Muscle of back (tissue), 11 donors: ENCODE data around the gene CTNNA2. TPM values are rescaled to one million over a fixed set of nuclear protein-coding genes. Genes with fewer than 3 reads are reported as not detected.

Experiments used
- DNase-seq, 3 donors: peaks; one replicate each; pipeline versions ENCODE4 v3.0.0 to v3.0.0-alpha.2; 2013
- polyA plus RNA-seq, 10 donors: library from polyadenylated mRNA; unstranded; fragments of 120-200 nt; gene quantifications; one replicate each; pipeline ENCODE4 v1.2.1, GENCODE V29; 2013; ENCODE audit not compliant: insufficient read length in 10 of 10

The CTNNA2 gene
- polyA plus RNA-seq, 10 donors, result 0.13 to 1.4 (median 0.46) TPM

DNA sequence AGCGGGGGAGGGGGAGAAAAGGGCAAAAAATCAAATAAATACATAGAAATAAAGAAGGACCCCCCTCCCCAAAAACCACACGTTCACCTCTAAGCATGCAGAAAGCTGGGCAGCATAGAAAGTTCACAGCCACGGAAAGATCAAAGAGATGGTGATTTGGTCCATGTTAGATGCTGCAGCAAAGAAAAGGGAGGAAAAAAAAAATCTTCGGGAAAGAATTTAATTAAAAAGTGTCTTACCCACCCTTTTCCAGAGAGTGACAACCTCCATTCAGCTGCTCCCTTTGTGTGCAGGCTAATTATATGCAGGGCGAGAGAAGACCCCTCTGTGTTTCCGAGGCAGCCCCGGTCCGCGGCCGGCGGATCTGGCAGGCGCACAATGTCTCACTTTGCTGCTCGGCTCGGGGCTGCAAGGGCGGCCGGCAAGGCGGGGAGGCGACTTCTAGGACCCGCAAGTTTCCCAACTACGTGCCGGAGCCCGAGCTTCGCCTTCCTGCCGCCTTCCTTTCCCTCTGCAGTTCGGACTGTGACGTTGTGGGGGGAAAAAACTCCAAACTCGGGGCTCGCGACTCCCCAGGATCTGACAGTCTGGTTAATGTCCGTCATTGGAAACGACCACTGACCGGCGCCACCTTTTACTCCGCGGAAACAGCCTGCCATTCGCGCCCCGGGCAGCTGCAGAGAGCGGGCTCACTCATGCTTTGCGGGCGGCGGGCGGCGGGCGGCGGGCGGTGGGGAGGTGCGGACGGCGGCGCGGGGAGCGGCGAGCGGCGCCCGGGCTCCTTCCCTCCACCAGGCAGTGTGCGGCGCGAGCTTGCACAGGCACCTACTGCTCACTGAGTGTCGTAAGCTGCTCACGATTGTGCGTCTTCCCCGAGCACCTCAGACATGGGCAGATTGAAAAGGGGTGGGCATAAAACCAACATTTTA lies 791.3 kb downstream of the CTNNA2 start, which contains the start of gene LRRTM1:
LRRTM1 (minus strand) TSS at position 844 of the 929 bp plus-strand sequence. CDS start 933 bp downstream, outside the sequence.
- DNase-seq, result peak in 1 of 3 donors; percentile 58

- no peak for DNase-seq
Measured at GRCh38 chr2:80311304-80311703, 798.5 kb downstream of the CTNNA2 start.

DNA sequence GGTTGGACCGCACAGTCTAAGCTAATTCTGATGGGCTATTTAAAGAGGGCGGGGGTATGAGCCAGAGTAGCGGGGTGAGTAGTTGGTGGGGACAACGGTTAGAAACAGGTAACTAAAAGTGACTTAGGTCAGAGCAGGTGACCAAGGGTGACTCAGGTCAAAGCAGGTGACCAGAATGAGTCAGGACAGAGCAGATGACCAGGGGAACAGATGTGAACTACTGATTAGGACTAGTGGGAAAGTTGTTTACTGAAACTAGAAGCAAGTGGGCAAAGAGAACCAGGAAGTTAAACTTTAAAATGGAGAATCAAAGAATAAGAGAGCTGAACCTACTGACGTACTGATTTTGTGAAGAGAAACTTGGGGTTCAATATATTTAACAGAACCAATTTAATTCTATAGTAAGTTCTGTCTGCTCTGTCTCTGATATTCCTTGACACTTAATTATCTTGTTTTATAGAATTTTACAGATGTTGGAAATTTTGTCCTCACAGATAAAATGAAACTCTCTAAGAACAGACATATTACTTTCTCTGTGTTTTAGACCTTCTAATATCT lies 799.5 kb downstream of the CTNNA2 start:
- DNase-seq, result no peak

- peak in 1 of 3 donors; percentile 16 for DNase-seq
Measured at GRCh38 chr2:80322311-80322920, 809.6 kb downstream of the CTNNA2 start.

GRCh38 chr2:80322958-80323357 lies 810.1 kb downstream of the CTNNA2 start:
- no peak for DNase-seq

GRCh38 chr2:80323610-80324009 lies 810.8 kb downstream of the CTNNA2 start:
- no peak for DNase-seq

DNA sequence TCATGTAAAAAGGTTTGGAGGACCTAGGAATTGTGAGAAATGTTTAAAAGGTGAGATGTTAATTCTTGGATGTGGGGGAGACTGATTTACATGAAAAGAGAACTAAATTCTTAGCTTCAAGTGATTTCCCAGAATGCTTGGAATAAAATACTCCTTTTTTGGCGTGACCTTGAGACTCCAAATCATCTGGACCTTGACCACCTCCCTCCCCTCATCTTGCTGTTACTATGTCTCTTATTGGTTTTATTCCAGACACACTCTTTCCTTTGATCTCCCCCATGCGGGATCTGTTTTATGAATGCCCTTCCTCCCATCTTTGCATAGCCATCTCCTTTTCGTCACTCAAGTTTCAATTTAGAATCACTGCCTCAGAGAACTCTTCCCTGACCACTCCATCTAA lies 811.7 kb downstream of the CTNNA2 start:
- DNase-seq, result no peak

- peak in 2 of 3 donors; percentile 23 to 25 for DNase-seq
Measured at GRCh38 chr2:80326214-80326613, 813.4 kb downstream of the CTNNA2 start.

DNA sequence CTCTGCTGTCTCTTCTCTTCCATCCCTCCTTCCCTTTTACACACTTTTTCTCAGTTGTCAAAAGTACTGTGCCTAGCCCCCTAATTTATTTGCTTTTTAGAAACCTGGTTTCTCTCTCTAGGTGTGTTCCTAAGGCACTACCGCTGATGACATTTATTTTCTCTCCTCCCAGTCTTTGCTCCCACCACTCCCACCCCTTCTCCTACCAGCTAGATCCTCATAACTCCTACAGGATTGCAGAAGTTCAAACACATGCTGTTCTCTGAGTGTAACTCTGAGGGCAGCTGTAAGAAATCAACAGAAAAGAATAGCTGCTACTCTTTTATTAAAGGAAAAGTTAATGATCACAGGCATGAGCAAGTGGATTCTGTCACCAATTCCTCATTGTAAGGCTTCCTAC lies 814.0 kb downstream of the CTNNA2 start:
- no peak for DNase-seq

GRCh38 chr2:80328159-80328571 lies 815.3 kb downstream of the CTNNA2 start:
- DNase-seq, result no peak

GRCh38 chr2:80329491-80329890 lies 816.6 kb downstream of the CTNNA2 start:
- DNase-seq, result no peak

- no peak for DNase-seq
Measured at GRCh38 chr2:80330527-80331450, 817.9 kb downstream of the CTNNA2 start.

- DNase-seq, result no peak
Measured at GRCh38 chr2:80333886-80334285, 821.0 kb downstream of the CTNNA2 start.

- DNase-seq, result no peak
Measured at GRCh38 chr2:80335411-80335810, 822.6 kb downstream of the CTNNA2 start.

- DNase-seq, result no peak
Measured at GRCh38 chr2:80338794-80339193, 825.9 kb downstream of the CTNNA2 start.

DNA sequence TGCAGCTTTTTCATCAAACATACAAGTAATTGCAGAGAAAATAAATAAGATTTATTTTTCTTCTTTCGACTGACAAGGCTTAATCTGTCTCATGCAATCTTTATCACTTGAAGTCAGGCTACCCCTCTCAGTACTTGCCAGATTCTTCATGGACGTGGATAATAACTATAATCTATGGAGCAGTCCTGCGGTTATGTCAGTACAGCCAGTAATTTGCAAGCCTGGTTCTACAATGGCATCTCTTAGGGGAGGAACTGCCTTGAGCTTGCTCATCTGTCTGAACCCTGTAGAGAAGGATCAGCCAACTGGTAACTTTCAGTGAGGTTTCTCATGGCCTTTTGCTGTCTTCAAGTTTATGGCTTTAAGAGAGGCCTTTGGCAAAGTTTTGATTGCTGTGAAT lies 827.2 kb downstream of the CTNNA2 start:
- no peak for DNase-seq

DNA sequence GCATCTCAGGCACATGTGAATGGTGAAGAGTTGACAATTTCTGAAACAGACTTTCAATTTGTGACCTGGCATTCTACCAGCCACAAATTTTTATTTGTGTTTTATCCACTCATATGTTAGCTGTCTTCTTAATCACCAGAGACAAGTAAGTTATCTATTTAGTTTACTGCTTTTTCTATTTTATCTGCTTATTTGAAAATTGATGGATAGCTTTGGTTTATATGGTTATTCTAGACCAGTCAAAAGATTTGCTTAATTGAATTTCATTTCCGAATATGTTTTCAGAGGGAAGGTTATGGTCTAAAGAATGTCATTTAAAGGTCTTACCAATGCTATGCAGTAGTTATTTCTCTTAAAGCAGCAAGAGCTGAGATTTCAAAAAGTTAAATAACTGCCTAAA lies 835.2 kb downstream of the CTNNA2 start:
- no peak for DNase-seq

GRCh38 chr2:80348953-80349352 lies 836.1 kb downstream of the CTNNA2 start:
- no peak for DNase-seq

DNA sequence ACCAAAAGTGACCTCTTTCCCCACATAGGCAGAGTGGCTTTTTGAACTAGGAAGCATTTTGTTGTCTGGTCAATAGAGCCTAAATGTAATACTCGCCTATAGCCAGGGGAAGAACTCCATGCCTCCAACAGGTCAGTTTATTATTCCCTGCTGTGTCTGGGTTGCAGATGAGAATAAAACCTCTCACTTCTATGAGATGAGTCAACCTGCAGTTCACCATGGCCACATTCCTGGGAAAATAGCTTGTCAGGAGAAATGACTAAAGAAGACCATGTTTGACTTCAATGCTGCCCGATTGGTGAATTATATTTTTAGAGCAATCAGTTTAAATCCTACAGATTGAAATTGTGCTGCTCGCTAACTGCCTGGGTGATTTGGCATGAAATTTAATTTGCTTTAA lies 838.4 kb downstream of the CTNNA2 start:
- DNase-seq, result peak in 1 of 3 donors; percentile 12

- DNase-seq, result no peak
Measured at GRCh38 chr2:80354858-80355257, 842.0 kb downstream of the CTNNA2 start.

DNA sequence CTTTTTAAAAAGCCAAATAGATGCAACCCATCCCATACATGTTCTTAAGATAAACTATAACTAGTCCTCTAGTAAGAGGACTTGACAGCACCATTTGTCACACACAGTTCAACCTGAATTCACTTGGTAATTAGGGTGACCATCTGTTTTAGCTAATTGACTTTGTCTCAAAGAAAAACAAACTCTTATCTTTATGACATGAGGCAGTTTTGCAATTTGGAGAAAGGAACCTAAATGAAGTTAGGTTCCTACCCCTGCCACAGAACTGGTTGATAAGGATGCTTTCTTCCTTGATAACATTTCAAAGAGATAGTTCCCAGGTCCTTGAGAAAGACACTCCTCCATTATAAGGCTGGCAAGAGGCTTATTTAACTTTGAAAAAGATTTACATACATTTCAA lies 849.1 kb downstream of the CTNNA2 start:
- DNase-seq, result no peak

- DNase-seq, result no peak
Measured at GRCh38 chr2:80363330-80363729, 850.5 kb downstream of the CTNNA2 start.
